DMS114 treated with DMSO at 0.1 percent for 48 hours (cell line): Measurements from ENCODE around the gene PRCC.

Experiments
- DNase-seq: peaks from one replicate; lab custom pipeline; 2025; ENCODE audit not compliant: unreplicated experiment; lab: John Stamatoyannopoulos, UW

PRCC gene

GRCh38 chr1:156841295-156841855, 74.0 kb downstream of the PRCC start:
- no peak for DNase-seq

- no peak for DNase-seq
These were observed 75.4 kb downstream of the PRCC start for GRCh38 chr1:156842618-156843300.

GRCh38 chr1:156844102-156844501, 76.8 kb downstream of the PRCC start:
- DNase-seq = no peak

- no peak for DNase-seq
These were observed 77.3 kb downstream of the PRCC start for GRCh38 chr1:156844638-156845037.

- DNase-seq = no peak
These were observed 78.0 kb downstream of the PRCC start for GRCh38 chr1:156845055-156845952.

- DNase-seq = no peak
These were observed 78.7 kb downstream of the PRCC start for GRCh38 chr1:156845953-156846545.

- no peak for DNase-seq
These were observed 79.3 kb downstream of the PRCC start for GRCh38 chr1:156846643-156847042.

GRCh38 chr1:156847591-156848460, 80.5 kb downstream of the PRCC start:
- no peak for DNase-seq

- no peak for DNase-seq
These were observed 81.3 kb downstream of the PRCC start for GRCh38 chr1:156848461-156849150.

GRCh38 chr1:156849151-156849496, 81.8 kb downstream of the PRCC start:
- DNase-seq = no peak
